ENCODE measurements around the gene TSPAN17.

The TSPAN17 gene

DNA sequence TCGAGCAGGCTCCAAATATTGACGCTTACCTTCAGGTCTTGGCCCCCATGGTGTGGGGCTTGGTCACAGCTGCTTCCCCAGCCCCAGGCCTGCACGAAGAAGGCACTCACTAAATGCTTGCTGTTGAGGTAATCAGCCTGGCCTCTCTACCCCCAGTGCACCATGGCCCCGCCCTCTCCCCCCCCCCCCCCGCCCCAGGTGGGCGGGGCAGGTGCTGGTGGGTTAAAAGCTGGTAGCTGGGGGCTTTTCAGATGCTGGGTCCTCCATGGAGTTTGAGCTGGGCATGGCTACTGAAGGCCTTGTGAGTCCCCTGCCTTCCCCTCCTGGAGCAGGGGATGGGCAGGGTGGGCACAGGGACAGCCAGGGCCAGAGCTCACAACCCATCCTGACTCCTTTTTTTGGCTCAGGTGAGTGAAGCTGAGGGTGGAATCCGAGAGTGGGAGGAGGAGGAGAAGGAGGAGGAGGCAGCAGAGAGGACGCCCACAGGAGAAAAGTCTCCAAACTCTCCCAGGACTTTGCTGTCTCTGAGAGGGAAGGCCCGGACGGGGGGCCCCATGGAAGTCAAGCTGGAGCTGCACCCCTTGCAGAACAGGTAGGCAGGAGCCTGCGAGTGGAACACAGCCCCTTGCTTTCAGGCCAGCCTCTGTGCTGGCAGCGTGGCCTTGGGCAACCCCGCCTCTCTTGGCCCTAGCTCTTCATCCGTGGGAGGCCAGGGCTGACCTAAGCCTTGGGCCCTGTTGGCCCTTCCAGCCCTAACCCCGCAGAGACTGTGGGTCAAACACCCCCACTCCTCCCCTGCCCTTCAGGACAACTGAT lies 4.4 kb upstream of the TSPAN17 start:
- no peak for DNase-seq (ENCODE audit: low read depth)

DNA sequence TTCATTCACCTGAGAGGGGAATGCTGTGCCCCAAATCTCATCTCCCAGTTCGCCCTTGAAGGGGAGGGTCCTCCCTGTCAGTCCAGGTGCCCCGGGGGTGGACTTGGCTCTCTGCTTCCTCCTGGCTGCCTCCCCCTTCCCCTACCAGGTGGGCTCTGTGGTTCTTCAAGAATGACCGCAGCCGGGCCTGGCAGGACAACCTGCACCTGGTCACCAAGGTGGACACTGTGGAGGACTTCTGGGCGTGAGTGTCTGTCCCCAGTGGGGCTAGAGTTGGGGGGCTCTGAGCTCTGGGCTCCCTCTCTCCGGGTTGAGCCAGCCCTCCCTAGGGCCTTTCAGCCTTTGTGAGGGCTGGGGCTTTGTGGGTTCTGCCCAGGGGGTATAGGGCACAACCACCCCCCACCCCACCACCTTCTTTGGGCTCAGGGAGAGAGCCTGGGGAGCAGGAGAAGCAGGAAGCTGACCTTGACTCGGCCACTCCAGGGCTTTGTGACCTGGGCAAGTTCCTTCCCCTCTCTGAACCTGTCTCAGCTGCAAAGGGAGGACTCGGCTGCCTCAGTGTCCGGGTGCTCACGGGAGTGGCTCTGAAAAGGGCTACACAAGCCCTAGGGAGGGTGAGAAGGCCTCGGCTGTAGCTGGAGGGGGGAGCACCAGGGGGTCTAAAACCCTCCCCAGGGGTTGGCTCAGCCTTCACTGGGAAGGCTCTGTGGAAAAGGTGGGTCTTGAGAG lies 3.6 kb upstream of the TSPAN17 start:
- no peak for DNase-seq (ENCODE audit: low read depth)

DNA sequence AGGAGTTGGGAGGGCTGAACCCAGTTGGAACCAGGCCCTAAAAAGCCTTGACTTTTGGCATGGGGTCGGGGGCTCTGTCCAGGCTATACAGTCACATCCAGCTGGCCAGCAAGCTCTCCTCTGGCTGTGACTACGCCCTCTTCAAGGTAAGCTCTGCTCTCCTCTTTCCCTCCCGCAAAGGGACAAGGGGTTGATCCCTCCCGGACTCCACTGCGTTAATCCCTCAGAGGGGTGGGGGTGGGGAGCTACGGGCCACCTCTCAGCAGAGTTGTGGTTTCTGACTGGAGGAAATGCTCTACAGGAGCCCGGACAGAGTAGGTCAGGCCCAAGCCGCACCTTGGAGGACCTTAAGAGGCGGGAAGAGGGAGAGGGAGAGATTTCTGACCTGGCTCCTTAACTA lies 3.0 kb upstream of the TSPAN17 start:
- DNase-seq (ENCODE audit: low read depth) = no peak

- DNase-seq (ENCODE audit: low read depth) = no peak
These were observed 2.2 kb upstream of the TSPAN17 start for GRCh38 chr5:176644878-176645670.

DNA sequence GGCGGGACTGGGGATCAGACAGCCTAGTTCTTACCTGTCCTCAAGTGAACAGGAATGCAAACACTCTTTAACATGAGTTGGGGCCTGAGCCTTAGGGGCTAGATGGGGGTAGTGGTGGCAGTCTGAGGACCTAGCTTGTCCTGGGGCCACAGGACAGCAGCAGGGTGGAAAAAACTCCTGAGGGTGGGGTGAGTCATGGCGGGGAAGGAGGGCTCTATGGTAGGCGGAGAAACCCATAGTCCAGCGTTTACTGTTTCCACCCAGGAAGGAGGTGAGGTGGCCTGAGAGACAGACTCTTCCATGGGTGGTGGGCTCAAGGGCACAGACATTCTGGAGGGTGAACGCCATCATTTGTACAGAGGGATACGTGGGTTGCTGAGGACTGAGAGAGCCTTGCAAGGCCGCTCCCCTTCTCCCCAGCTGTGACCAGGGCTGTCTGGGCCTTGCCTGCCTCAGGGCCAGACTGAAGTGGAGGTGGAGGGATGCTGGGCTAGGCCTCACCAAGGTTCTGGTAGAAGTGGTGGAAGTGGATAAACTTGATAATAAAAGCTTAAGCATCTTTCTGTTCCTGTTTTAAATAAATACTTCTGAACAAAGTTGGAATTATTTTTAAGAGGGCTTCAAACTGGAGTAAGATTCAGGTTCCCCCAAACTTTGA lies 1.1 kb upstream of the TSPAN17 start:
- no peak for DNase-seq (ENCODE audit: low read depth)

DNA sequence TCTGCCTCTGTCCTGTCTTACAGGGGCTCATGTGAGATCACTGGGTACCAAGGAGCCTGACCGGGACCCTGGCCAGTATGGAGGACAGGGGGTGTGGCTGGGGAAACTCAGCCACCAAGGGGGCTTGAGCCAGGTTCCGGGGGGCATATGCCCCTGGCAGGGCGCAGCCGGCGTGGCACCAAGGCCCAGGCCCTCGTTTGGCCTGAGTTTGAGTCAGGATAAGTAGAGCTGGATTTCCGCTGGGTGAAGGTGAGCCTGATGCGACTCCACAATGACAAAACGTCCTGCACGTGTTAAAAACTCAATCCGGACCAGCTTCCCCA lies 616 bp upstream of the TSPAN17 start:
- DNase-seq (ENCODE audit: low read depth) = no peak

DNA sequence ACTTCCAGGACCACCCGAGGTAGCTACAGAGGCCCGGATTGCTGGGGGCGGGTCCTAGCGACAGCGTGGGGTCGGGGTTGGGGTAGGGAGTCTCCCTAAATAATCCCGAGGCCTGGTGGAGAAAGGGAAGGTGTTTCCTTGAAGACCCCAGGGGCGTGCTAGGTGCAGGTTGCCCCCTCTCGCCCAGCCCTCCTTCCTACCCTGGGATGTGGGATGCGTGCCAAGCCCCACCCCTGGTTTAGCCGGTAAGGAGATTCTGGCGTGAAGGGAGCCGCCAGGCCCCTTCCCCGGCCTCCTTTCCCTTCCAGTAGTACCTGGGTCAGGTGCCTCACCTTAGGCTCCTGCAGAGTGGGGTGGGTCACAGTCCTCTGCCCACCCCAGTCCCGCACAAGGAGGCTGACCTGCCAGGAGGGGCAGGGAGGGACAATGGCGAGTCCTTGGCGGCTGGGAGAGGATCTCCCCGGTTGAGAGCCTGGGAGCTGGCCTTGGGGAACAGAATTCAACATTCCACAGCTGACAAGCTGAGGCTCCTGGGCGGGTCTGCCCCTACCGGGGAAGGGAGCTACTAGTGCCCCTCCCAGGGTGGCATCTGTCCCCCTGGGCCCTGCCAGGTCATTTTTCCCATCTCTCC lies 674 bp downstream of the TSPAN17 start:
- no peak for DNase-seq (ENCODE audit: low read depth)

DNA sequence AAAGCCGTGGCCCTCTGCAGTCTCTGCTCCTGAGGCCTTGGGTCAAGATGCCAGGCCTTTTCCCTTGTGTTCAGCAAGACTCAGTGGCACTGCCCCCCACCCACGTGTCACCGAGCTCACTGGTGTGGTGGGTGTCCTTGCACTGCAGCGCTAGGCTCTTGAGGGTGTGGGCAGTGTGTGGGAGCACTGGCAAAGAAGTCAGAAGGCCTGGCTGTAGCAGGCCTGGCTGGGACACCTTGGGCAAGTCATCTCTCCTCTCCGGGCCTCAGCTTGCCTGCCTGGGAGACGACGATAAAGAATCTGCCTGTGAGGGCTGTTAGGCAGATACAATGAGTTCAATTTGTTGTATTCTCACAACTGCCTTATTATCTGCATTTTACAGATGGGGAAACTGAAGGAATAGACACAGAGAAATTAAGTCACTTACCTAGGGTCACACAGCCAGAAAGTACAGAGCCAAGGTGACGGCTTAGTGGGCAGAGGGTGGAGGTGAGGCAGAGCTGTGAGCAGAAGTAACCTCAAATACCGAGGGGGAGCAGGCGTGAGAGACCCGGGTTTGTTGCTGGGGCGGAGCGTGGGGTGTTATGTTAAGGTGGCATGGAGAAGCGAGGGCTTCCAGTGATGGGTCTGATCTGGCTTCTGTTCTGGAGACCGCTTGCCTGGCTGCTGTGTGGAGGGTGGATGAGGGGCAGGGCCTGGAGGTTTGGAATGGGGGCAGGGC lies 1.4 kb downstream of the TSPAN17 start:
- DNase-seq (ENCODE audit: low read depth) = no peak

DNA sequence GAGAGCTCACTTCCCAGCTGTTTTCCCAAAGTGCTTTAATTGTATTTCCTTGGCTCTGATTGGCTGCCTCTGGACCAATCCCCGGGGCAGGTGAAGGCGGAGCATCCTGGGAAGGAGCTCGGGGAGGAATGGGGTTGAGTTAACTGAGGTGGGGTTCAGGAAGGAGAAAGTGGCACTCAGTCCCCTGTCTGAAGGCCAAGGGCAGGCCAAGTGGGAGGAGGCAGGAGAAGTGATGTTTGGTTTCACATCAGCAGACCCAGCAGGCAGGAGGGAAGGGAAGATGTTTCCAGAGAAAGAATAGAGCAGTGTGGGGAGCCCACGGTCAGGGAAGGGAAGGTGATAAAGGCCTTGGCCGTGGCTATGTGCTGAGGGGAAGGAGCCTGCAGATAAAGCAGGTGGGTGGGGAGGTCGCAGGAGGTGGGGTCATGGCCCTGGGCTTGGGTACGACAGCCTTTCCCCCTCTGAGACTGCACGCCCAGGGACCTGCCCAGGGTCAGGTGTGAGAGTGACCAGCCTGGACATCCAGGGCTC lies 3.1 kb downstream of the TSPAN17 start:
- no peak for DNase-seq (ENCODE audit: low read depth)

DNA sequence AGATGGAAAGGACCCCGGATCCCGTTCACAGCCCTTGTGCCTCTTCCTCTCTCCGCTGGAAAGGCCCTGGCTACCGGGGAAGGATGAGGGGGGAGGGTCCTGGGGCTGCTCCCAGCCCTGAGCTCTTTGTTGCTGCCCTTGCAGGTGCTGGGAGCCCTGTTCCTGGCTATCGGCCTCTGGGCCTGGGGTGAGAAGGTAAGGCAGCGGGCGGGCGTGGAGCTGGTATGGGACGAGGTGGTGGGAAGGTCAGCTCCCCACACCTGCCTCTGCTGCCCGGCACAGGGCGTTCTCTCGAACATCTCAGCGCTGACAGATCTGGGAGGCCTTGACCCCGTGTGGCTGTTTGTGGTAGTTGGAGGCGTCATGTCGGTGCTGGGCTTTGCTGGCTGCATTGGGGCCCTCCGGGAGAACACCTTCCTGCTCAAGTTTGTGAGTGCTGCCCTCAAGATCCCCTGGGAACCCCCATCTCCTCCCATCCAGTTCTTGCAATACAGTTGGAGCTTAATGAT lies 4.2 kb downstream of the TSPAN17 start:
- no peak for DNase-seq (ENCODE audit: low read depth)

DNA sequence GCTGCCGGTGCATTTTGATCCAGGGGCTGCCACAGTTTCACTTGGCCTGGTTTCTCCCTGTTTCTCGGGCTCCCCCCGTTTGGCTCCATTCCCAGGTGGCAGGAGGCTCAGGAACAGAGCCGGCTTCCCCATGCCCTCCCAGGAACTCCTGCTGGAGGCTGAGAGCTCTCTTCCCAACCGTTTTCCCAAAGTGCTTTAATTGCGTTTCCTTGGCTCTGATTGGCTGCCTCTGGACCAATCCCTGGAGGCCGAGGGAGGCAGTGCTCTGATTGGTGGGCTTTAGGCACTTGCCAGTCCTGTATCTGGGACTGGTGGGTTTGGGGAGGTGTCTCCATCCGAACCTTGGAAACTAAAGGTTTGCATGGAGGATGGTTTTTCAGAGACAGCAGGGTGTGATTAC lies 4.9 kb downstream of the TSPAN17 start:
- DNase-seq (ENCODE audit: low read depth) = no peak

GRCh38 chr5:176653401-176654385 lies 6.4 kb downstream of the TSPAN17 start:
- DNase-seq (ENCODE audit: low read depth) = no peak

DNA sequence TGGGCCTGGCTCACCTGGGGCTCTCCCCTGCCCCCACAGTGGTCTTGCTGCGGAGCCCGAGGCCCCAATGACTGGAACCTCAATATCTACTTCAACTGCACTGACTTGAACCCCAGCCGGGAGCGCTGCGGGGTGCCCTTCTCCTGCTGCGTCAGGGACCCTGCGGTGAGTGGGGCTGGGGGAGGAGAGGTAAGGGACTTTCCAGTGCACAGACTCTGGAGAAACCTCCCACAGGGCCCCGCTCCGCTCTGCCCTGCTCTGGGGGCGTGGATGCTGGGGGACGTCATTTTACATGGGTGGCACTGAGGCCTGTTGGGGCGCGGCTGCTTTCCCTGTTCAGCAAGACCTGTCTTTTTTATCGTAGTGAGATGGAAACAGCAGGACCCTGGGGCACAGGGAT lies 7.6 kb downstream of the TSPAN17 start:
- DNase-seq (ENCODE audit: low read depth) = no peak

- DNase-seq (ENCODE audit: low read depth) = no peak
These were observed 9.2 kb downstream of the TSPAN17 start for GRCh38 chr5:176656467-176656990.

DNA sequence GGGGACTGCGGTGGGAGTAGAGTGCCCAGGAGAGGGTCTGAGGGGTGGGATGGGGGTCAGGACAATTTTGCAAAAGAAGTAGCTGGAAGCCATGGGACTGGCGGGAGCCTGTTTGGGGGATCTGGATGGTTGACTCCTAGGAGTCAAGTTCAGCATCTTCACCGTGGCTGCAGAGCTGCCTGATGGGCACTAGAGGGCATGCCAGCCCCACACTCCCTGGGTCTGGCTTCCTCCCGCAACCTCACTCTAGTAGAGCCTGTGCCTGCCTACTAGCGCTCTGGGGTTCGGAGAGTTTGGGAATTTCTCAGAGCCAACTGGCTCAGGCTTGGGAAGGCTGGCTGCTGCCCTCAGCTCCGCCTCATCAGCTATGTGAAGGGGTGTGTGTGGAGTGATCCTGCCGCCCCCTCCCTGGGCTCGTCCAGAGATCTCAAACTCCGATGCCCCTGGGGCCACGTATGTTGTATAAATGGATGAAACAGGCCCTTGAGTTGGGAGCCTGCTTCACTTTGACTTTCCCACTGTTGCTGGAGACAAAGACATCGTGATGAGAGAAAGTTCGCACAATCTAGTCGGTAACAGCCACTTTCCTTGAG lies 10.8 kb downstream of the TSPAN17 start:
- peak; percentile 42 for DNase-seq (ENCODE audit: low read depth)

DNA sequence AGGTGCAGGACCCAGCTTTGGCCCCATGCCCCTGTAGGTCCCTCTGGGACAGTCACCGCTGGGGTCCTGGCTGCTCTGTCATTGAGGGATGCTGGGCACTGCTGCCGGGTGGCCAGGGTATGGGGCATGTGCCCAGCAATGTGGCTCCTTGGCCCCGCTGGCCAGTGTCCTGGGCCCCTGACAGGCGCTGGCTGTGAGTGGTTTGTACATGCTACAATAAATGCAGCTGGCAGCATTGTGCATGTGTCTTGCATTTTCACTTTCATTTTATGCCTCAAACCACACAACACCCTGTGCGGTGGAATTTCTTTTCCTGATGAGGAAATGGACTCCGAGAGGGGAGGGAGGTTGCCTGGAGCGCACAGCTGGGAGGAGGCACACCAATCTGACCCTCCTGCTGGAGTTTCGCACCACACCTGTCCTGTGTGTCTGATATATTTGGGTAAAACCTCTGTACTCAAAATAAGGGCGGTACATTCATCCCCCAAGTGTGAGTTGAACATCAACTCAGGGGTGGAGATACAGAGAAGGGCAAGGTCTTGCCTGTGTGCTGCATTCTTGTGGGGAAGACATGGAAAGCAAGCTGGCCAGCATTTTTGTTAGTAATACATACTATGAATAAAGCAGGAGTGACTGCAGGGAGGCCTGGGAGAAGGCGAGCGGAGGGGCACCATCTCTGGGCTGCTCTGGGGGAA lies 11.7 kb downstream of the TSPAN17 start:
- no peak for DNase-seq (ENCODE audit: low read depth)

DNA sequence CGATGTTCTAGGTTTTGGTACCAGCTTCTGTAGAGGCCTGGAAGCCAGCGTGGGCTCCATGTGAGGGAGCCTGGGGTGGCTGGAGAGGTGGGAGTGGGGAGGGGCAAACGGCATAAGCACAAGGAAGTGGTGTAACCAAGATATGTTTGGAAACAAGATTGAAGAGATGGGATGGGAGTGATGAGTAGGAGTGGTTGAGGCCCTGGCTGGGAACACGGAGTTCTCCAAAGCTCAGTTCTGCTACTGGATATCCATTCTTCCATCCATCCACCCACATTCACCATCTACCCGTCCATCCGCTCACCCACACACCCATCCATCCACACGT lies 12.2 kb downstream of the TSPAN17 start:
- DNase-seq (ENCODE audit: low read depth) = no peak

GRCh38 chr5:176659860-176660461 lies 12.7 kb downstream of the TSPAN17 start:
- no peak for DNase-seq (ENCODE audit: low read depth)
